Activated naive CD8-positive, alpha-beta T cell treated with anti-CD3 and anti-CD28 coated beads, Interleukin-2, amount 50 U/mL, for 16 hours (primary cell): ENCODE measurements around the gene PRTG.
"Not testable (repeated sequence)": the region's sequence is repeated elsewhere in the genome, so short reads cannot be mapped to it uniquely, and the experiment has no call there.

Source experiments
- DNase-seq: peaks from one replicate; pipeline ENCODE4 v3.0.0-alpha.2; 2020; ENCODE audit warnings: low read depth, low spot score

The PRTG gene

DNA sequence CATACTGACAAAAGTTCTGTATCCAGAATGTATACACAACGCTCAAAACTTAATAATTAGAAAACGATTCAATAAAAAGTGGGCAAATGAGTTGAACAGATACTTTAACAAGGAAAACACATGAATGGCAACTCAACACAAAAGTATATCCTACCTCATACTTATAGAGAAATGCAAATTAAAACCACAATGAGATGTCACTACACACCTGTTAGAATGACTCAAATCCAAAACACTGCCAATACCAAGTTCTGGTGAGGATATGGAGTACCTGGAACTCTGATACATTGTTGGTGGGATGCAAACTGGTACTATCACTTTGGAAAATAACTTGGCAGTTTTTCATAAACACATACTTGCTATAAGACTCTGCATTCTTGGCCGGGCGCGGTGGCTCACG lies 42.1 kb downstream of the PRTG start:
- no peak for DNase-seq

DNA sequence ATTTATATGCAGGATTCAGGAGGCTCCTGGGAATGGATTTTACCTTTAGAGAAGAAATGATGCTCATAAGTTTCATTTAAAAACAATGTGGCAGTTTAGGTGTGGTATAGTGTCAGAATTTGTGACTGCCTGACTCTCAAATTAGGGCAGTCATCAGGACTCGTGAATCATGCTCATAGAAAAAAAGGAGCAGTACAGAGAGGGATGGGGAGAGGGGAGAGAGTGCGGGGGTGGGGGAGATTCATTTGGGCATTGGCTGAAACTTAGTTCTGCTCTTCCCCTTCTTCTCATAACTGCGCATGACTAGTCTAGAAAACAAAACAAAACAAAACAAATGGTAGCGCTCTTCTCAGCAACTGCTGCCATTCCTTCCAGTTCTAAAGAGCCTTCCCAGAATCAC lies 44.3 kb downstream of the PRTG start:
- no peak for DNase-seq

DNA sequence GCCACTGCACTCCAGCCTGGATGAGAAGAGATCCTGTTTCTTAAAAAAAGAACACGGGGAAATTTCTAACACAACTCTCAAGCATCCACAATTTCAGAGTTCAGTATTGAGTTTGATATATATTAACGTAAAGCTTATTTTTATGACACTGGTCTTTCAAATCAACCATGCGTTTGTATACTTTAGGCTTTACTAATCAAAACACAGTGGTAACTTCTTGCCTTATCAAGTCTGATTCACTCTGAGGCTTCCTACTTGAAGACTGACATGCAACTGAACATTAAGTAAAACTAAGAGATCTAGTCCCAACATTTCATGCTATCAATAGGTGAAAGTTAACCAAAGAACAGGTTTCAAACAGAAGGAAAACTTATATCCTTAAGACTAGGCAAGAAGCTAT lies 46.7 kb downstream of the PRTG start:
- DNase-seq, result no peak

DNA sequence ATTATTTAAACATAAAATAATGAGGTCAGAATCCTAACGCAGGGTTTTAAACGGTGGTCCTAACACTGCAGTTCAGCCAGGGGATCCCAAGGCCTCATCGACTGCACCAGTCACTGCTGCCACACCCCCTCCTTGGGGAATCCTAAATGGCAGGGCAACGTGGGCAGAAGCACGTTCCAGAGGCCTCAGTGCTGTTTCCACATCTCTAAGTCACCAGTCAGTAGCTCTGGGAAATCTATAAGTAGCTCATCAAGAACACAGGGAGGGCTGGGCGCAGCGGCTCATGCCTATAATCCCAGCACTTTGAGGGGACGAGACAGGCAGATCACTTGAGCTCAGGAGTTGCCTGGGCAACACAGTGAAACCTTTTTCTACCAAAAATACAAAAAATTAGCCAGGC lies 47.5 kb downstream of the PRTG start:
- no peak for DNase-seq

DNA sequence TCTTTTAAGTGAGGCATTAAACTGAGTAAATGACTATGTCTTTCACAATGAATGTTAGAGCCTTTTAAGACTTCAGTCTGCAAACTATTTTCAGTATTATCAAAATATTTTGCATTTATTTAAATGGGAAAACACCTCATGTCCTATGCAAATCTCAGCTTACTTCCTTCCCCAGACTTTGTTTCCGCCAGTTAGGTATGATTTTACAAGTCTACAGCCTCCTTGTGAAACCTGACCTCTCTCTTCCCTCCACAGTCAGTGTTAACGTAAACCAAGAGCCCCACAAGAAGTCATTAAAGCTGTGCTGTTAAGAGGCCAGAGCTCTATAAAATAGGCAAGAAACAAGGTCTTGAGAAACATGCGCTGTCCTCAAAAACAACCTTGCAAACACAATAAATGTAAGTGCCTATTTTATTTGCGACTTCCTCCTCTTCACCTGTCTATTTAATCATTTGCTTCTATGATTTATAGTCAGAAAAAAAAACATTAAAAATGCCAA lies 48.3 kb downstream of the PRTG start:
- DNase-seq, result no peak

DNA sequence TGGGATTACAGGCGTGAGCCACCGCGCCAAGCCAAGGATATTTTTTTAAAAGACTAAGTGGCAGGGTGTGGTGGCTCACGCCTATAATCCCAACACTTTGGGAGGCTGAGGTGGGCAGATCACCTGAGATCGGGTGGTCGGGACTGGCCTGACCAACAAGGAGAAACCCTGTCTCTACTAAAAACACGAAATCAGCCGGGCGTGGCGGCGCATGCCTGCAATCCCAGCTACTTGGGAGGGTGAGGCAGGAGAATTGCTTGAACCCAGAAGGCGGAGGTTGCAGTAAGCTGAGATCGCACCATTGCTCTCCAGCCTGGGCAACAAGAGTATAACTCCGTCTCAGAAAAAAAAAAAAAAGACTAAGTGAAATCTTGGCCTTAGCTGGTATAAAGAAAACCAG lies 49.8 kb downstream of the PRTG start:
- DNase-seq, result not testable (repeated sequence)

DNA sequence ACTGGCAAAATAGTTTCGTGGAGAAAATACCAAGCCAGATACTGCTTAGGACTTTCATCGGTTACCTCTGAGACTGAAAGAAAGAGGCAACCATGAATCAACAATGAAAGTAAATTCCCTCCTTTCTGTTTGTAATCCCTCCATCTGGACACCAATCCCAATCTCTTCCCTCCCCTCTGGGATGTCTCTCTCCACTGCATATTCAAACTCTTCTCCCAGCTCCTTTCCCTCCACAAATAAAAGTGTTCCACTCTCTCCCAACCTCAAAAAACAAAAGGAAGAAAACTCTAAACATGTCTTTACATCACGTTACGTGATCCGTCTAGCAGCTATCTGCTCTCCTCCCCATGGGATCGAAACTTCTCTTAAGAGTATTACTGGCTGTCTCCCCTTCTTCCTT lies 55.2 kb downstream of the PRTG start:
- DNase-seq, result no peak

DNA sequence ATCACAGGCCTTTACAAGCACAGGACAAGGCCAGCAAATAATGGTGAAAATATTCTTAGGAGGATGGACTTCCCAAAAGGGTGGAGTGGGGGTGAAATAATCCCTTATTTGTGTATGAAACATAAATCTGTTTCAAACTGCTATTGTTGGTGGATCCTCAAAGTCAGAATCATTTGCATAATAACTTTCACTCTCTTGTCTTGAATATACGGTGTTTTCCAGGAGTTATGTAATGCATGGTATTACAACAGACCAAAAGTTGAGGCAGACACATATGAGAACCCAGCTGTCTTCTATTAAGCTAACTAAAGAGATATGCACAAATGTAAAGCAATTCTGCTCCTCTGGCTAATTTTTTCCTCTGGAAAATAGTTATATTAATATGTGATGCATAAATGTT lies 57.7 kb downstream of the PRTG start:
- DNase-seq, result no peak

DNA sequence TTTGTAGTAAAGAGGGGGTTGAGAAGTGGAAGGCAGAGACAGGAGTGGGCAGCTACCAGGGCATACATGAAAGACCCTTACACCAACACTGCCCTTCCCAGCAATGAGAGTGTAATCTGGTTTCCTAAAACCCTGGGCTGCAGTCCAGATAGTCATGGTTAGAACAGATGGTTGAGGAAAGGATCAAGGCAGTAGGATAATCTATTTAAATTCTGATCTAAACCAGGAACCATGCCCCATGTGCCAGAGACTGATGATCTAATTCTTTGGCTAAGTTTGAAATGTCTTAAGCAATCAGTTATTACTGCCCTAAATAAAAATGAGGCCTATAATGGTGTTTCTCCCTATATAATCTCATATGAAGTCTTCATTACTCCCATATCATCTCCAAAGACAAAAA lies 59.6 kb downstream of the PRTG start:
- no peak for DNase-seq

DNA sequence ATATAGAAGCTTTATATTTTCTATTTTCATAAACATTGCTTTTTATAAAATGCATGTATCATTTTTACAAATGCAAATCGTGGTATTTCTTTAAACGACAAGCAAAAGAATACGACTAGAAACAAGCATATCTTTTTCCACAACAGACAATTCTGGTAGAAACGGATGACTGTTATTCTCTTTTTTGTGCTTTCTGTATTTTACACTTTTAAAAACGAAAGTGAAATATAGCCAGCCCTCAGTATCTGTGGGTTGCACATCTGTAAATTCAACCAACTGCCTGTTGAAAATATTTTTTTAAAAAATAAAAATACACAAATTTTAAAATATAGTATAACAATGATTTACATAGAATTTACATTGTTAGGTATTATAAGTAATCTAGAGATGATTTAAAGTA lies 61.3 kb downstream of the PRTG start:
- no peak for DNase-seq

DNA sequence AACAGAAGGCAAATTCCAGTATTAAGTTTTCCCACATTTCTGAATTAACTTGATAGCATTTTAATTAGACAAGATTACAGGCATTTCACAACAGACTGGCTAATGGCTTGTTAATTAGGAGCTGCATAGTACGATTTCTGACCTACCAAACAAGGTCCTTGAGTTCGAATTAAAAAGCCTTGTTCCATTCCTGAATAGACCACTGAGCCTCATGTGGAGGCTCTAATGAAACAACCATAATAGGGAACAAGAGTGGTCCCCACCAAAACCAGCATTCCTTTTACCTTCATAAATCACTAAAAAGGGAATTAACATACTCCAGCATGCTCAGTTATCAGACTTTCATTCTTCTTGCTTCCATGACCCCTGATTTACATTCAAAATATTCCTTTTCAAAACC lies 66.4 kb downstream of the PRTG start:
- DNase-seq, result no peak

DNA sequence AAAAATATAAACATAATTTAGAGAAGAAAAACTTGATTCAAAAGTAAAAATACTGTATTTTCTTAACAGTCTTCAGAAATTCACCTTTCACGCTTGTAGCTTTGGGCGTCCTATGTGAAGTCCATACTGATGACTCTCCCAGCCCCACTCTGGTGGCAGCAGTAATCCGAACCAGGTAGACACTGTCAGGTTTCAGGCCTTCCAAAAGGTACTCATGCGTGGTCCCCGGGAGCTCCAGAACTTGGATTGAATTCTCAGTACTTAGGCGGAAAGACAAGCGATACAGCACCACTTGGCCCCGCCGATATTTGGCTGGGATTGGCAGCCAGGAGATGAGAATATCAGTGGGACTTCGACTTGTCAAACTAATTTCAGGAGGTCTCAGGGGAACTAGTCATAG lies 69.7 kb downstream of the PRTG start:
- no peak for DNase-seq

DNA sequence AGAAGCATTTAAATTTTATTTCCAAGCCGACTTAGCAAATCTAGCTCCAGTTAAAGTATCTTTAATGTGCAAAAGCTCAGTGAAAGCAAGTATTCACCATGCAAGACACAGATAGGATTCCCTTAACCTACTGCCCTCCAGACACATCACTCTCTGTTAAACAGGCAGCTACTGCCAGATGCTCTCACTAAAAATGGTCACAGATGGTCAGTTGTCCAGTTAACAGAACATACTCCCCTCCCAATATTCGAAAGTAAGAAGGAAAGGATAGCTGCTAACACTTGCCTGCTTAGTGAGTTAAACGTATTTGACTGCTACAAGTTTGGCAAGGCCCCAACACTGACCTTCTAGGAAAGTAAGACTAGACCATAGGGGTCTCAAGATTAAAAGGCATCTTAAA lies 73.7 kb downstream of the PRTG start:
- no peak for DNase-seq

DNA sequence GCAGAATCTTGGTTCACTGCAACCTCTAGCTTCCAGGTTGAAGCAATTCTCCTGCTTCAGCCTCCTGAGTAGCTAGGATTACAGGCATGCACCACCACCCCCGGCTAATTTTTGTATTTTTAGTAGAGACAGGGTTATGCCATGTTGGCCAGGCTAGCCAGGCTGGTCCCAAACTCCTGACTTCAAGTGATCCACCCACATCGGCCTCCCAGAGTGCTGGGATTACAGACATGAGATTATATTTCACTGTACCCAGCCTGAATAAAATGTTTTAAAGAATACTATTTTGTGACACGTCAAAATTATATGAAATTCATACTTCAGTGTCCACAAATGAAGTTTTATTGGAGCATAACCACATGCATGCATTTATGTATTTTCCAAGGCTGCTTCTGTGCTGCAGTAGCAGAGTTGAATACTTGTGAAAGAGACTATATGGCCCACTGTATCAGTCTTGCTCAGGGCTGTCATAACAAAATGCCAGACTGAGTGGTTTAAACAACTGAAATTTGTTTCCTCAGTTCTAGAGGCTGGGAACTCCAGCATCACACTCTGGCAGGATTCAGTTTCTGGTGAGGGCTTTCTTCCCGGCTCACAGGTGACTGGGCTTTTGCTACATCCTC lies 77.2 kb downstream of the PRTG start:
- DNase-seq, result no peak

DNA sequence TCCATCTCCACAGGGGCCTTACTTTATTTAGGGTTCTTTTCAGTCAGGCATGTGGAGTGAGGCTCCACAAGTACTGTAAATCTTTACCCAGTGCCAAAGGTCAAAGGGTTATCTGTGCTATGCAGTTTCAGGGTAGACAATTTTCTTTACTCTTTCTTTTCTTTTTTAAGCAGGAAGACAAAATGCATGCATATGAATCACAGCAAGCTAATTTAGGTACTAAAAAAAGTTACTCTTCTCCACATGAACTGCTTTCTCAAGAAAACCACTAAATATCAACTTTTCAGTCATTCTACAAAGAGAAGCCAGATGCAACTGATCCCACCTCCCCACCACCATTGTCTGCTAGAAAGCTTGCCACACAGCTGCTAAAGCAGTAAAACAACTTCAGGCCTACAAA lies 81.5 kb downstream of the PRTG start:
- no peak for DNase-seq

DNA sequence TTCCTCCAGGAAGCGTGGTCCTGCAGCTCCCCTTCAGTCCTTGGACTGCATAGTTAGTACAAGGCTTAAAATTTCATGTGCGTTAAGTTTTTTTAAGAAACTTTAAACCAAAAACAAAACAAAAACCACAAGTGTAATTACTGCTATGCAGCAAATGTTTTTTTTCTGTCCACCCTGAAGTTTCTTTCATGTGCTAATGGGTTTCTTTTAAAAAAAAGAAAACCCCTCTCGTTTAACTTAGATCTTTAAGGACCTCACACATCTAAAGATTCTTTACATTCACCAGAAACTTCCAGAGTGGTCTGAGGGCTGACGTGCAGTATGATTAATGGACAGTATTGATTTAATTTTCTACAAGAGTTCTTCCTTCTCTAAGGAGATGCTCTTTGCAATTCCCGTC lies 82.8 kb downstream of the PRTG start:
- DNase-seq, result no peak

DNA sequence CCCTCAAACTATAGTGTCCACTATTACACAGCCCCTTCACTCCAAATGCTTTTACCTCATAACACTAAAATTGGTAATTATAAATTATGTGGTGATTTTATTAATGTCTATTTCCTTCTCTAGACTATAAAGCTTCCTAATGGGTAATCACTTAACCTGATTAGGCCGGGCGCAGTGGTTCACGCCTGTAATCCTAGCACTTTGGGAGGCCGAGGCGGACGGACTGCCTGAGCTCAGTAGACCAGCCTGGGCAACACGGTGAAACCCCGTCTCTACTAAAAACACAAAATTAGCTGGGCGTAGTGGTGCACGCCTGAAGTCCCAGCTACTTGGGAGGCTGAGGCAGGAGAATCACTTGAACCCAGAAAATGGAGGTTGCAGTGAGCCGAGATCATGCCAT lies 83.5 kb downstream of the PRTG start:
- DNase-seq, result no peak

DNA sequence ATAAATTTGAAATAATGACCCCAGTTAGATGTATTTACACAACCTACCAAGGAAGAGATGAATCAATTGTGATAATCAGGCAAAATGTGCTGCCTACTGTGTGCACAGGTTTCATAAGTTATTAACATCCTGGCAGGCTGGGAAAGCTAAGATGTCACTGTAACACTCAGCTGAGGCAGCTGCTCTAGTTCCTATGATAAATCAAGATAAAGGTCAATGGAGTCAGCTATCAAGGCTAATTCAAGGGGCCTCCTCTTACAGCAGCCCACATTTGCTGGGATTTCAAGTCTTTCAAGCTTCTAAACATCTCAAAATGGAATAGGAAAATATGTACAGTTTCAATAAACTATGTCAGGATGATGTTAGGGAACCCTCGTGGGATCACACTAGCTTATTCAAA lies 84.1 kb downstream of the PRTG start:
- no peak for DNase-seq

DNA sequence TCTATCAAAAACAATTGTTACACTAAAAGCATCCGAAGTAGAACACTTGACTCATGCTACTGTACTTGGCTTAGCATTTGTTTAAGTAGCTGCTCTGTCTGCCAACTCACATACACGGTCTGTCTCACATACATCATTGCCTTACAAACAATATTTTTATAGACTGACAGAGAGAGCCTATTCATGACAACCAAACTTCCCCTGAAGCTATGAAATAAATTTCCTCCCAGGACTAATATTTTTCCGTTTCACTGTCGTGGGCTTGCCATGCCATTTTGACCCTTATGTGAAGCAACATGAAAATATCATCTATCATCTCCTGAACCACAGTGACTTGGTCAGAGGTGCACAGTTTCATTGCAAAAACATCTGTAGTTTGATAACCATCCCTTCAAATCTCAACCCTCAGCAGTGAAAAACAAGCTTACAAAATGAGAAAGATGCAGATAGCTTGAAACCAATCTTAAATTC lies 88.4 kb downstream of the PRTG start:
- no peak for DNase-seq

DNA sequence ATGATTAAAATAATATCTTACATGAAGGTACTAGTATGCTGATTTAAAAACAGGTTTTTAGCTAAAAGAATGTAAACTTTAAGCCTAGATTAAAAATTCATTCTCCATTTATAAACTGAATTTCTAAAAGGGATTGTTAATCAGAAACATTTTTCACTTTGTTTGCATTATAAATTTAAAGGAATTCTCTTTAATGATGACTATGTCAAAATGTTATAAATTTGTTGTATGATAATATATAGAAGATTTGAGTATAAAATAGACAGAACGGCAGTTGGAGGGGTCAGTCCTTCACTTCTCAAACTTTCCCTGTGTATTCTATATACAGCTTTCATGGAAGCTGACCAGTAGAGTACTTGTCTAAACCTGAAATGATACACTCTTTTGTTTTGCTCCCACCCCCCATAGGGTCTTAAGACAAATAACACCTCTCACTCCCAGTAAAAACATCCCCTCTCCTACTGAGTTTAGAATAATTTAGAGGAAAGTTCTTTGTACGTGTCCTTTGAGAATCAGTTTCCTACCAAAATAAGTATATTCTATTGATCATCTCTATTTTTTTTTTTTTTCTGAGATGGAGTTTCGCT lies 90.0 kb downstream of the PRTG start:
- DNase-seq, result no peak

DNA sequence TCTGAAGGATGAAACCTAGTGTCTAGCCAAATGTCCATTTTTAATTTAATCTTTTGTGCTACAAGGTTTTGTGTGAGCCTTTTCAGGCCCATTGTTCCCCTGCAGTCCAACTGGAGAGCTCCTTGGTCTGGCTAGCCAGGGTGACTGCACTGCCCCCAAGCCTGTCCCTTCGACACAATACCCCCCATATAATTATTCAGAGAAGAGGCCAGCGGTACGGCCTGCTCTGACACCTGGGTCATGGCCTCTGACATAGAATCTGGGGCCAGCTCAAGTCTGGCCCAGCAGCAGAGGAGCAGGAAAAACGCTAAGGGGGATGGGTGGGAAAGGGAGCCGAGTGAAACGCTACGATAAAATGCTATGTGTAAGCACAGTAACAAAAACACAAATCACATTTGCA lies 90.6 kb downstream of the PRTG start:
- DNase-seq, result no peak

DNA sequence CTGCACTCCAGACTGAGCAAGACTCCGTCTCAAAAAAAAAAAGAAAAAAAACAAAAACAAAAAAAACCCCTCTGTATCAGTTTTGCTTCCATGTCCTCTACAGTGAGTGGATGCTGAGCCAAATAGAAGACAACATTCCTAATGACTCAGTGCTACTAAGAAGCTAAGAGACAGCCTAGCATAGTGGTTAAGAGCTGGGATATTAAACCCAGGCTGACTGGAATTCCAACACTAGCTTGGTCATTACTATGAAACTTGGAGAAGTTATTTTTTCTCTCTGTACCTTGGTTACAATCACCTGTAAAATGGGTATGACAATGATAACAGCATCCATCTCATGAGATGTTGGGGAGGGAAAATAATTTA lies 93.9 kb downstream of the PRTG start:
- DNase-seq, result no peak

DNA sequence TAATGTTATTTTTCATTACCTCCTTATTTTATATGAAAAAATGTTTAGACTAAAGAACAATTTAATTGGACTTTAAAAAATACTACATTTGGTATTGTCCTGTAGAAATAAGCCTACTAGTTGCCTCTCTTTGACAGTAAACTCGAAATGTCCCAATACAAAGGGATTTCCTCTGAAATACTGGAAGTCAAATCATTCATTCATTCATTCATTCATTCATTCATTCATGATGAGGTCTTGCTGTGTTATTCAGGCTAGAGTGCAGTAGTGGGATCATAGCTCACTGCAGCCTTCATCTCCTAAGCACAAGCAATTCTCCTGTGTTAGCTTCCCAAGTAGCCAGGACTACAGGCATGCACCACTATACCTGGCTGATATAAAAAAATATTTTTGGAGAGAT lies 104.2 kb downstream of the PRTG start:
- no peak for DNase-seq

DNA sequence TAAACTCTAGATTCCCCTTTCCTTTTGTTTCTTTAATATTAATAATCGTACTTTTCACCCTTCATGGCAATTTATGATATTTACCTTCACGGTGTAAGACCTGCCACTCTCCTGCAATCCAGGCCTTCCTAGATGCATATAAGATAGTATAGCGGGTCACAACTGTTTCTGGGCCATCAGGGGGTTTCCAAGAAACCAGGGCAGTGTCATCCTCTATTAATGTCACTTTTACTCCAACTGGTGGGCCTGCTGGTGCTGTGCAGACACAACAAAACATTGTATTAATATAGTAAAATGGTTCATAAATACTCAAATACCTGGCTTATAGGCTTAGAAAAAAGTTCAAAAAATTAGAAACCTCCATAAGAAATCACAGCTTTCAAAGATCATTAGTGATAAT lies 105.9 kb downstream of the PRTG start:
- DNase-seq, result no peak
